ENCODE measurements around the gene ACTG1. TPM values are rescaled to one million over a fixed set of nuclear protein-coding genes. Genes with fewer than 3 reads are reported as not detected.

The ACTG1 gene
- total RNA-seq, 4 donors from 2014 or later = 829 to 1,848 (median 1,550) TPM

GRCh38 chr17:81502471-81503017 lies 10.1 kb downstream of the ACTG1 start:
- H3K27ac ChIP-seq = no peak overlapping the region
- no peaks in the 10 kb centered on the region for H3K9me3 ChIP-seq
- H3K36me3 ChIP-seq = no peaks in the 10 kb centered on the region
- TF ChIP-seq POLR2A (IDR thresholded peaks at IDR 0.05) (no peak), CTCF (IDR thresholded peaks at IDR 0.05) (no peak), POLR2AphosphoS5 (IDR thresholded peaks at IDR 0.05) (no peak), EP300 (IDR thresholded peaks at IDR 0.05) (no peak)
- no peaks in the 10 kb centered on the region for H3K27me3 ChIP-seq
- no peak for ATAC-seq
- 63 to 74% methylated on average over 6 of the region's 12 CpGs for WGBS, 2 donors (ENCODE audit: low coverage in 1 of 2)
- no peaks in the 10 kb centered on the region for H3K4me1 ChIP-seq
- H3K4me3 ChIP-seq = no peak overlapping the region

GRCh38 chr17:81500047-81500446 lies 12.6 kb downstream of the ACTG1 start:
- no peaks in the 10 kb centered on the region for H3K4me1 ChIP-seq
- TF ChIP-seq EP300 (IDR thresholded peaks at IDR 0.05) = no peak
- no peak for TF ChIP-seq POLR2A (IDR thresholded peaks at IDR 0.05)
- no peak for TF ChIP-seq POLR2AphosphoS5 (IDR thresholded peaks at IDR 0.05)
- no peak for TF ChIP-seq CTCF (IDR thresholded peaks at IDR 0.05)
- H3K27ac ChIP-seq = no peak overlapping the region
- WGBS, 2 donors (ENCODE audit: low coverage in 1 of 2) = 90% methylated on average over 1 of the region's 7 CpGs; no CpG with 5 or more reads in 1 of the 2 donors
- no peak for ATAC-seq
- H3K27me3 ChIP-seq = no peaks in the 10 kb centered on the region
- H3K4me3 ChIP-seq = no peak overlapping the region
- H3K9me3 ChIP-seq = no peaks in the 10 kb centered on the region
- H3K36me3 ChIP-seq = no peaks in the 10 kb centered on the region

- Histone ChIP-seq H3K4me1 (no peaks in the 10 kb centered on the region), H3K27me3 (no peaks in the 10 kb centered on the region), H3K27ac (no peak overlapping the region), H3K4me3 (no peak overlapping the region), H3K36me3 (no peaks in the 10 kb centered on the region), H3K9me3 (no peaks in the 10 kb centered on the region)
- TF ChIP-seq CTCF (IDR thresholded peaks at IDR 0.05) (no peak), POLR2AphosphoS5 (IDR thresholded peaks at IDR 0.05) (no peak), EP300 (IDR thresholded peaks at IDR 0.05) (no peak), POLR2A (IDR thresholded peaks at IDR 0.05) (no peak)
- ATAC-seq = no peak
- WGBS, 2 donors (ENCODE audit: low coverage in 1 of 2) = no CpG with 5 or more reads among the region's 12 CpGs
Observed at GRCh38 chr17:81499601-81499970, 13.0 kb downstream of the ACTG1 start.

GRCh38 chr17:81498953-81499600 lies 13.5 kb downstream of the ACTG1 start:
- ATAC-seq = no peak
- Histone ChIP-seq H3K27ac (no peak overlapping the region), H3K9me3 (no peaks in the 10 kb centered on the region), H3K36me3 (no peaks in the 10 kb centered on the region), H3K4me3 (no peak overlapping the region), H3K27me3 (no peaks in the 10 kb centered on the region), H3K4me1 (no peaks in the 10 kb centered on the region)
- no CpG with 5 or more reads among the region's 64 CpGs for WGBS, 2 donors (ENCODE audit: low coverage in 1 of 2)
- TF ChIP-seq POLR2A (IDR thresholded peaks at IDR 0.05) = no peak
- TF ChIP-seq CTCF (IDR thresholded peaks at IDR 0.05) = no peak
- no peak for TF ChIP-seq POLR2AphosphoS5 (IDR thresholded peaks at IDR 0.05)
- no peak for TF ChIP-seq EP300 (IDR thresholded peaks at IDR 0.05)
